D721Med (cell line): ENCODE results near the gene NEK2.

Source experiments
- DNase-seq: peaks from one replicate; pipeline ENCODE4 v3.0.0; 2011; ENCODE audit warnings: low spot score; ENCODE audit not compliant: insufficient read length
- FAIRE-seq: peaks from 2 replicates; lab custom pipeline; 2011; peaks lifted over from hg19 to GRCh38; lab: Jason Lieb, UNC
- TF ChIP-seq, protein P1 (sequence below): IDR thresholded peaks from 2 replicates; pipeline ENCODE4 v1.5.1; 2012; ENCODE audit warnings: mild to moderate bottlenecking, control low read depth; ENCODE audit not compliant: insufficient read depth; ENCODE audit errors: missing control alignments

The NEK2 gene

GRCh38 chr1:211635597-211636205 lies 39.7 kb downstream of the NEK2 start:
- DNase-seq = no peak
- TF ChIP-seq, protein P1, sequence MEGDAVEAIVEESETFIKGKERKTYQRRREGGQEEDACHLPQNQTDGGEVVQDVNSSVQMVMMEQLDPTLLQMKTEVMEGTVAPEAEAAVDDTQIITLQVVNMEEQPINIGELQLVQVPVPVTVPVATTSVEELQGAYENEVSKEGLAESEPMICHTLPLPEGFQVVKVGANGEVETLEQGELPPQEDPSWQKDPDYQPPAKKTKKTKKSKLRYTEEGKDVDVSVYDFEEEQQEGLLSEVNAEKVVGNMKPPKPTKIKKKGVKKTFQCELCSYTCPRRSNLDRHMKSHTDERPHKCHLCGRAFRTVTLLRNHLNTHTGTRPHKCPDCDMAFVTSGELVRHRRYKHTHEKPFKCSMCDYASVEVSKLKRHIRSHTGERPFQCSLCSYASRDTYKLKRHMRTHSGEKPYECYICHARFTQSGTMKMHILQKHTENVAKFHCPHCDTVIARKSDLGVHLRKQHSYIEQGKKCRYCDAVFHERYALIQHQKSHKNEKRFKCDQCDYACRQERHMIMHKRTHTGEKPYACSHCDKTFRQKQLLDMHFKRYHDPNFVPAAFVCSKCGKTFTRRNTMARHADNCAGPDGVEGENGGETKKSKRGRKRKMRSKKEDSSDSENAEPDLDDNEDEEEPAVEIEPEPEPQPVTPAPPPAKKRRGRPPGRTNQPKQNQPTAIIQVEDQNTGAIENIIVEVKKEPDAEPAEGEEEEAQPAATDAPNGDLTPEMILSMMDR = no peak
- no peak for FAIRE-seq

- FAIRE-seq (no peak), DNase-seq (no peak)
- TF ChIP-seq, protein P1 = no peak
Measured at GRCh38 chr1:211634931-211635330, 40.5 kb downstream of the NEK2 start.

- FAIRE-seq = no peak
- TF ChIP-seq, protein P1 = no peak
- no peak for DNase-seq
Measured at GRCh38 chr1:211634461-211634860, 41.0 kb downstream of the NEK2 start.

- TF ChIP-seq, protein P1 = no peak
- no peak for FAIRE-seq
- no peak for DNase-seq
Measured at GRCh38 chr1:211633524-211633846, 41.9 kb downstream of the NEK2 start.

- FAIRE-seq (no peak), DNase-seq (no peak)
- TF ChIP-seq, protein P1 = no peak
Measured at GRCh38 chr1:211632808-211633523, 42.5 kb downstream of the NEK2 start.

GRCh38 chr1:211632117-211632807 lies 43.2 kb downstream of the NEK2 start:
- no peak for FAIRE-seq
- TF ChIP-seq, protein P1 = no peak
- DNase-seq = no peak
